DND-41 (cell line): ENCODE results near the gene CCN2.

ENCODE experiments used
- EZH2 ChIP-seq: IDR thresholded peaks from 3 replicates; pipeline ENCODE4 v1.6.1; 2012; ENCODE audit warnings: borderline replicate concordance, low read depth, mild to moderate bottlenecking, moderate library complexity, low read length, inconsistent platforms; ENCODE audit not compliant: severe bottlenecking
- TF ChIP-seq, protein P1 (sequence below): IDR thresholded peaks from 2 replicates; pipeline ENCODE4 v1.5.1; 2012; ENCODE audit warnings: borderline replicate concordance, low read length, moderate library complexity, mild to moderate bottlenecking; ENCODE audit not compliant: poor library complexity, severe bottlenecking; ENCODE audit errors: extremely low read depth

DNA sequence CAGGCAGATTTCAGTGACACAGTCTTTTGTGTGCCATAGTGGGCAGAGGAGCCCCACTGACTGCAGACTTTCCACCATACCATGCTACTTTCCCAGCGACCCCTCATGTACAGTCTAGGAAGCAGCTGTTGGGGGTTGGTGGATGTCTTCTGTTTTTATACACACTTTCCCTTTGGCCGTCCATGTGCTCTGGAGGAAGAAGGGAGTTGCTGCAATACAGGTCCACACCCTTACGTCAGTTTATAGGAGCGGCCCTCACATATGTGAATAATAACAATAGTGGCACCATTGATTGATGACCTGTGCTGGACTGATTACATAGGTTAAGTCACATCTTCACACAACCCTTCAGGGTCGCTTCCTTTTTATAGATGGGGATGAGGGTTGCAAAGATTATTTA lies 17.5 kb upstream of the CCN2 start:
- TF ChIP-seq, protein P1, sequence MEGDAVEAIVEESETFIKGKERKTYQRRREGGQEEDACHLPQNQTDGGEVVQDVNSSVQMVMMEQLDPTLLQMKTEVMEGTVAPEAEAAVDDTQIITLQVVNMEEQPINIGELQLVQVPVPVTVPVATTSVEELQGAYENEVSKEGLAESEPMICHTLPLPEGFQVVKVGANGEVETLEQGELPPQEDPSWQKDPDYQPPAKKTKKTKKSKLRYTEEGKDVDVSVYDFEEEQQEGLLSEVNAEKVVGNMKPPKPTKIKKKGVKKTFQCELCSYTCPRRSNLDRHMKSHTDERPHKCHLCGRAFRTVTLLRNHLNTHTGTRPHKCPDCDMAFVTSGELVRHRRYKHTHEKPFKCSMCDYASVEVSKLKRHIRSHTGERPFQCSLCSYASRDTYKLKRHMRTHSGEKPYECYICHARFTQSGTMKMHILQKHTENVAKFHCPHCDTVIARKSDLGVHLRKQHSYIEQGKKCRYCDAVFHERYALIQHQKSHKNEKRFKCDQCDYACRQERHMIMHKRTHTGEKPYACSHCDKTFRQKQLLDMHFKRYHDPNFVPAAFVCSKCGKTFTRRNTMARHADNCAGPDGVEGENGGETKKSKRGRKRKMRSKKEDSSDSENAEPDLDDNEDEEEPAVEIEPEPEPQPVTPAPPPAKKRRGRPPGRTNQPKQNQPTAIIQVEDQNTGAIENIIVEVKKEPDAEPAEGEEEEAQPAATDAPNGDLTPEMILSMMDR, result no peak
- TF ChIP-seq EZH2, result no peak
